ENCODE results near the gene MTARC1. TPM values are rescaled to one million over a fixed set of nuclear protein-coding genes. Genes with fewer than 3 reads are reported as not detected.

Gene MTARC1
- total RNA-seq, 4 donors from 2014 or later, result 76.4 to 291 (median 196) TPM

- no peak for TF ChIP-seq CTCF (IDR thresholded peaks at IDR 0.05; ENCODE audit: low read depth)
Observed at GRCh38 chr1:220748936-220749335, 37.8 kb upstream of the MTARC1 start.

GRCh38 chr1:220750131-220750515, 36.6 kb upstream of the MTARC1 start:
- no peak for TF ChIP-seq CTCF (IDR thresholded peaks at IDR 0.05; ENCODE audit: low read depth)

GRCh38 chr1:220751111-220751510, 35.6 kb upstream of the MTARC1 start:
- TF ChIP-seq CTCF (IDR thresholded peaks at IDR 0.05; ENCODE audit: low read depth), result no peak

DNA sequence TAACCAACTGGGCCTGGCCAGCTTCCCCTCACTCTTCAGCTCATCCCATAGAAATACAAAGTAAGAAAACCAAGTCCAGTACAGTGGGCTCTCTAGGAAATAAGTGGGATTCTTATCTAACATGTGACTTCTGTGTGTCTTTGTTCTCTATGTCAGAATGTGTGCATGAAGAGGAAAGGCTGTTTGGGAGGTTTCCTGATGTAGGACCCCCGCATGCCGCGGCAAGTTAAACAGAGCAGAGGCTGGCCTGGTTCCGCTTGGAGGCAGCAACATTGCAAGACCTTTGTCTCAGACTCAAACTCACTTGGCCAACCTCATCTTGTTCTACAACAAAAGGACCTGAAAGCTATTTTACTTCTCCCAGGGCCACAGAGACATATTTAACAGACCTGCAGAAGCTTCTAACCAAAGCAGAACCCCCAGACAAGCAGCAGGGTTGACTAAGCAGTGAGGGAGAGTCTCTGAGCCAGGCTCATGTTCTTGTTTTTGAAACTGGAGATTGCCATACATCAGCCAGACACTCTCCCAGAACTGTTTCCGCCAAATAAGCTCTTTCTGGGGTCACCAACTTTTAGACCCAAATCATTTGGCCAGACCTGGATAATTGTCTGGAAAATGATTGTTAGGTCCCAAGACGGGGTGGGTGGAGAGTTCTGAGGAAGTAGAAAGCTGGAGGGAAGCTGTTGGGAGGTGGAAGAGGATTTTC, 32.3 kb upstream of the MTARC1 start:
- no peak for TF ChIP-seq CTCF (IDR thresholded peaks at IDR 0.05; ENCODE audit: low read depth)

- no peak for TF ChIP-seq CTCF (IDR thresholded peaks at IDR 0.05; ENCODE audit: low read depth)
Observed at GRCh38 chr1:220754918-220755295, 31.8 kb upstream of the MTARC1 start.

DNA sequence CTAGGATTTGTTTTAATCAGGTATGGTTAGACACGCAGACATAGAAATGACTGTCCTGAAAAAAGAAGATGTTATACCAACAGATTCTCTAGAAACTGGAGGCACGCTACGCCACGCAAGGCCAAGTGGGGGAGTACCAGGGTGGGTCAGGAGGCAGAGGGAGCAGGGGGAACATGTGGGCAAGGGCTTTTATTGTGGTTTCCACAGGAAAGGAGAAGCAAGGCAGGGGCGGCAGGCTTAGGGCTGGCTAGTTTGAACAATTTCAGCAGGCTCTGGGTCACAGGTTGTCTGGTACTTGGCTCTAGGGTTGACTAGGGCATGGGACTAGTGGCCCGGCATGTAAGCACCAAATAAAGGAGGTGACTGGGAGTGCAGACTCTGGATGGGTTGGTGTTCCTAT, 31.4 kb upstream of the MTARC1 start:
- no peak for TF ChIP-seq CTCF (IDR thresholded peaks at IDR 0.05; ENCODE audit: low read depth)

DNA sequence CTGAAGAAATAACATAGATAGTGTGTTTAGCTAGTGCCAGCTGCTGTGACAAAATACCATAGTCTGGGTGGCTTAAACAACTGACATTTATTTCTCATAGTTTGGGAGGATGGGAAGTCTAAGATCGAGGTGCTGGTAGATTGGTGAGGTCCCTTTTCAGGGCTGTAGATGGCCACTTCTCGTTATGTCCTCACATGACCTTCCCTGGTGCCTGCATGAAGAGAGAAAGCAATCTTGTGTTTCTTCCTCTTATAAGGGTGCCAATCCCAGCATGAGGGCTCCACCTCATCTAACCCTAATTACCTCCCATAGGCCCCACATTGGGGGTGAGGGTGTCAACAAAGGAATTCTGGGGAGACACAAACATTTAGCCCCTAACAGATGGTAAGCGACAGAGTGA, 29.3 kb upstream of the MTARC1 start:
- TF ChIP-seq CTCF (IDR thresholded peaks at IDR 0.05; ENCODE audit: low read depth), result no peak

All from subcutaneous adipose tissue (tissue), 4 donors.